Peyer's patch (tissue), 4 donors: ENCODE measurements around the gene GPC3.

Experiments used
- CTCF ChIP-seq, 6 experiments: fragments of 450-650 bp in 4 of 6; fragments of 200-600 bp in 2 of 6; sonication (generic) in 1 of 6; IDR thresholded peaks; one replicate each; pipeline ENCODE4 v1.5.1; 2017 to 2019; ENCODE audit warnings: antibody characterized with exemption in 6 of 6, mild to moderate bottlenecking in 3 of 6, moderate library complexity in 1 of 6
- POLR2A ChIP-seq, 2 donors: fragments of 450-650 bp; IDR thresholded peaks; one replicate each; pipeline ENCODE4 v1.5.1; 2017; ENCODE audit warnings: antibody characterized with exemption in 2 of 2, mild to moderate bottlenecking in 2 of 2, moderate library complexity in 2 of 2

- no peak for TF ChIP-seq CTCF (IDR thresholded peaks at IDR 0.05)
- TF ChIP-seq POLR2A (IDR thresholded peaks at IDR 0.05) = no peak
Observed at GRCh38 chrX:133660281-133660680, 325.1 kb downstream of the GPC3 start.
